Liver (tissue), 9 donors: ENCODE measurements around the gene LRRC4B. TPM values are rescaled to one million over a fixed set of nuclear protein-coding genes. Genes with fewer than 3 reads are reported as not detected.

ENCODE experiments used
- DNase-seq: peaks from one replicate; pipeline ENCODE4 v3.0.0-alpha.2; 2017; ENCODE audit warnings: low spot score
- H3K27ac ChIP-seq, 2 donors: one replicate each; pipeline ENCODE4 v1.7.0; 2013; ENCODE audit warnings: inconsistent platforms in 2 of 2, low read length in 2 of 2, control low read depth in 1 of 2, low read depth in 1 of 2, mild to moderate bottlenecking in 1 of 2
- H3K27me3 ChIP-seq, 4 donors: one replicate each; pipeline versions ENCODE4 v1.6.1 to v1.7.0; 2013; ENCODE audit warnings: low read length in 3 of 4, inconsistent platforms in 1 of 4, mild to moderate bottlenecking in 1 of 4, moderate library complexity in 1 of 4; ENCODE audit not compliant: control insufficient read depth in 4 of 4, insufficient read depth in 4 of 4
- H3K36me3 ChIP-seq, 4 donors: one replicate each; pipeline versions ENCODE4 v1.6.1 to v1.7.0; 2013; ENCODE audit warnings: low read length in 3 of 4, mild to moderate bottlenecking in 3 of 4, low read depth in 1 of 4, moderate library complexity in 1 of 4; ENCODE audit not compliant: control insufficient read depth in 4 of 4, insufficient read depth in 3 of 4
- H3K4me1 ChIP-seq, 4 donors: one replicate each; pipeline versions ENCODE4 v1.6.1 to v1.7.0; 2013; ENCODE audit warnings: low read length in 3 of 4, mild to moderate bottlenecking in 3 of 4, moderate library complexity in 1 of 4; ENCODE audit not compliant: control insufficient read depth in 4 of 4, insufficient read depth in 4 of 4
- H3K4me3 ChIP-seq, 3 donors: one replicate each; pipeline versions ENCODE4 v1.6.1 to v1.7.0; 2013; ENCODE audit warnings: low read length in 3 of 3, control low read depth in 1 of 3, low read depth in 1 of 3, mild to moderate bottlenecking in 1 of 3
- H3K9ac ChIP-seq, 2 donors: one replicate each; pipeline ENCODE4 v1.7.0; 2013; ENCODE audit warnings: low read length in 2 of 2, mild to moderate bottlenecking in 2 of 2, moderate library complexity in 2 of 2, control low read depth in 1 of 2, low read depth in 1 of 2
- H3K9me3 ChIP-seq, 4 donors: one replicate each; pipeline versions ENCODE4 v1.6.1 to v1.7.0; 2013; ENCODE audit warnings: low read length in 3 of 4; ENCODE audit not compliant: control insufficient read depth in 4 of 4
- CTCF ChIP-seq: fragments of 150-350 bp; IDR thresholded peaks from 2 replicates; pipeline ENCODE4 v1.5.1; 2017; ENCODE audit warnings: improper control_type of control experiment, low read depth, low read length; ENCODE audit not compliant: missing input control
- EGR1 ChIP-seq, 2 donors: IDR thresholded peaks; 2 replicates each; pipeline ENCODE4 v1.6.1; 2016 to 2018; ENCODE audit warnings: antibody characterized with exemption in 2 of 2, low read depth in 2 of 2
- FOXA1 ChIP-seq: IDR thresholded peaks from 2 replicates; pipeline ENCODE4 v1.6.1; 2016; ENCODE audit warnings: antibody characterized with exemption
- FOXA2 ChIP-seq: IDR thresholded peaks from 2 replicates; pipeline ENCODE4 v1.6.1; 2016; ENCODE audit warnings: antibody characterized with exemption
- HNF4A ChIP-seq, 2 donors: conservative IDR thresholded peaks; 2 replicates each; pipeline ENCODE4 v1.6.1; 2016; ENCODE audit warnings: antibody characterized with exemption in 2 of 2, mild to moderate bottlenecking in 2 of 2
- JUND ChIP-seq, 2 donors: IDR thresholded peaks; 2 replicates each; pipeline ENCODE4 v1.6.1; 2016; ENCODE audit warnings: antibody characterized with exemption in 2 of 2
- MAX ChIP-seq: IDR thresholded peaks from 2 replicates; pipeline ENCODE4 v1.6.1; 2016; ENCODE audit warnings: antibody characterized with exemption
- RAD21 ChIP-seq, 2 donors: IDR thresholded peaks; 2 replicates each; pipeline ENCODE4 v1.6.1; 2016; ENCODE audit warnings: antibody characterized with exemption in 2 of 2, mild to moderate bottlenecking in 2 of 2
- RXRA ChIP-seq, 2 donors: IDR thresholded peaks; 2 replicates each; pipeline ENCODE4 v1.6.1; 2017 to 2018; ENCODE audit warnings: antibody characterized with exemption in 2 of 2, mild to moderate bottlenecking in 1 of 2
- TAF1 ChIP-seq: conservative IDR thresholded peaks from 2 replicates; pipeline ENCODE4 v1.6.1; 2016; ENCODE audit warnings: antibody characterized with exemption, mild to moderate bottlenecking
- ZBTB33 ChIP-seq: IDR thresholded peaks from 2 replicates; pipeline ENCODE4 v1.6.1; 2016; ENCODE audit warnings: antibody characterized with exemption
- WGBS: extraction: QIAGEN DNeasy Blood & Tissue Kit; methylation state at CpG from one replicate; pipeline ENCODE4 v1.1.7; 2013; 5-methylcytosine and 5-hydroxymethylcytosine counted together
- polyA plus RNA-seq, 2 donors: library from polyadenylated mRNA; stranded (reverse) in 1 of 2; unstranded in 1 of 2; fragments of 200-250 nt in 1 of 2; fragments of >200 nt in 1 of 2; fragmentation: Nextera tagmentation in 1 of 2; extraction: Ambion mirVana in 1 of 2; gene quantifications; one replicate each; pipeline versions ENCODE4 v1.2.1 to v1.2.3, GENCODE V29; 2013 to 2015
- total RNA-seq, 2 donors: library from RNA; depleted of rRNA; stranded (reverse); fragments of >200 nt; gene quantifications; one replicate each; pipeline ENCODE4 v1.2.3, GENCODE V29; 2014
- donor health status: healthy.
- donor health status: healthy.
- donor health status: healthy.
- donor health status: healthy.
- donor health status: healthy.

LRRC4B gene
- total and polyA plus RNA-seq, 4 donors: 0.11 to 1.1 (median 0.79) TPM

- no peak for TF ChIP-seq CTCF
- no peak for TF ChIP-seq FOXA1
- no peak for TF ChIP-seq JUND (IDR thresholded peaks at IDR 0.05)
- no peak for TF ChIP-seq EGR1 (IDR thresholded peaks at IDR 0.05; ENCODE audit: low read depth in 2 of 2)
- TF ChIP-seq RXRA (IDR thresholded peaks at IDR 0.05): no peak
Observed at GRCh38 chr19:50550594-50550966, 17.7 kb downstream of the LRRC4B start (continued).

- Histone ChIP-seq H3K9me3 (no peaks in the 10 kb centered on the region), H3K27me3 (peaks cover 0 to 8% (median 3%) of the 10 kb centered on the region in 4 donors), H3K4me3 (no peak overlapping the region), H3K9ac (no peak overlapping the region), H3K27ac (no peak overlapping the region), H3K36me3 (no peaks in the 10 kb centered on the region), H3K4me1 (peaks cover 0 to 5% (median 0%) of the 10 kb centered on the region in 4 donors)
- no peak for TF ChIP-seq JUND (IDR thresholded peaks at IDR 0.05)
- no peak for DNase-seq
- WGBS: 55% methylated on average over 17 of the region's 17 CpGs
Observed at GRCh38 chr19:50549927-50550593, 18.2 kb downstream of the LRRC4B start.

GRCh38 chr19:50549059-50549926 lies 18.9 kb downstream of the LRRC4B start:
- H3K36me3 ChIP-seq: no peaks in the 10 kb centered on the region
- 64% methylated on average over 22 of the region's 22 CpGs for whole genome bisulfite sequencing
- peaks cover 0 to 5% (median 0%) of the 10 kb centered on the region in 4 donors for H3K4me1 ChIP-seq
- no peak for DNase-seq
- H3K27me3 ChIP-seq: peaks cover 0 to 8% (median 0%) of the 10 kb centered on the region in 4 donors
- TF ChIP-seq TAF1 (no peak), FOXA2 (no peak), RAD21 (IDR thresholded peaks at IDR 0.05) (no peak), MAX (no peak), ZBTB33 (no peak), HNF4A (conservative IDR thresholded peaks at IDR 0.05) (no peak)
- no peak overlapping the region for H3K4me3 ChIP-seq
- H3K9me3 ChIP-seq: no peaks in the 10 kb centered on the region
- H3K9ac ChIP-seq: no peak overlapping the region
- no peak overlapping the region for H3K27ac ChIP-seq
